Measurements from ENCODE around the gene DPP9. TPM values are rescaled to one million over a fixed set of nuclear protein-coding genes. Genes with fewer than 3 reads are reported as not detected.
A peak's percentile ranks its signal among the peaks of the same experiment; 100 is the strongest.

The DPP9 gene
- total RNA-seq (2014; rRNA removed; shearing (Covaris generic)), result 53.4 and 62.8 TPM in 2 replicates

DNA sequence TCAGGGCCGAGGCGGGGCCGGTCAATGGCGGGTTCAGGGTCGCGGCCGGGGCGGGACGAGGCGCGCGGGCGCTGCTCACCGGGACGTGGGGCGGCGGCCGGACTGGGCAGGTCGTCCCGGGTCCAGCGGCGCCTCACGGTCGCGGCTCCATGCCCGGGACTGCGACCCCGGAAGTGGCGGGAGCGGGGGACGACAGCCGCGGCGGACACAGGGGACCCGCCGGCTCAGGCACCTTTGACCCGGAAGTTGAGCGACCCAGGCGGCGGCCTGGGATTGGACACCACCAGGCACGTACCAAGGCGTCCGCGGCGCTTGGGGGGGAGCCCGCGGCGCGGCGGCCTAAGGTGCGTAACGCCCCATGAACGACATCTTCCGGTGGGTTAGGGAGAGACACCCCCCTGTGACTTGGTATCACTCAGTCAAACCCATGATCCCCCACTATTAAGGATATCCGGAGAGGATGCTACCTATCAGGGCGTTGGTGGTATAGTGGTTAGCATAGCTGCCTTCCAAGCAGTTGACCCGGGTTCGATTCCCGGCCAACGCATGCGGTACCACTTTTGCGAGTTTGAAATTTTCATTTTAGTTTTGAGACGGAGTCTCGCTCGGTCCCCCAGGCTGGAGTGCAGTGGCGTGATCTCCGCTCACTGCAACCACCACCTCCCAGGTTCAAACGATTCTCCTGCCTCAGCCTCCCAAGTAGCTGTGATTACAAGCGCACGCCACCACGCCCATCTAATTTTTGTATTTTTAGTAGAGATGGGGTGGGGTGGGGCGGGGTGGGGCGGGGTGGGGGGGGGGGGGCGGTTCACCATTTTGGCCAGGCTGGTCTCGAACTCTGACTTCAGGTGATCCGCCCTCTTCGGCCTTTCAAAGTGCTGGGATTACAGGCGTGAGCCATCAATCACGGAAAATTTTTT is at the start of gene DPP9:
TSS of gene DPP9 (minus strand) at position 248 of the 920 bp plus-strand sequence. CDS start 3,936 bp downstream, outside the sequence.
- peaks cover 8% of the 10 kb centered on the region; the same call in 1 of the 2 replicates for H3K4me1 ChIP-seq
- H3K36me3 ChIP-seq, result peaks cover 8% of the 10 kb centered on the region
- peak within 1 kb of the TSS; percentile 47; the same call in 1 of the 2 replicates for H3K27ac ChIP-seq
- no peaks in the 10 kb centered on the region for H3K9me3 ChIP-seq (replicated peaks)
- no peaks in the 10 kb centered on the region for H3K27me3 ChIP-seq
- DNase-seq, result peak; percentile 97 to 98
- H3K4me3 ChIP-seq, result peak within 1 kb of the TSS; percentile 98

DNA sequence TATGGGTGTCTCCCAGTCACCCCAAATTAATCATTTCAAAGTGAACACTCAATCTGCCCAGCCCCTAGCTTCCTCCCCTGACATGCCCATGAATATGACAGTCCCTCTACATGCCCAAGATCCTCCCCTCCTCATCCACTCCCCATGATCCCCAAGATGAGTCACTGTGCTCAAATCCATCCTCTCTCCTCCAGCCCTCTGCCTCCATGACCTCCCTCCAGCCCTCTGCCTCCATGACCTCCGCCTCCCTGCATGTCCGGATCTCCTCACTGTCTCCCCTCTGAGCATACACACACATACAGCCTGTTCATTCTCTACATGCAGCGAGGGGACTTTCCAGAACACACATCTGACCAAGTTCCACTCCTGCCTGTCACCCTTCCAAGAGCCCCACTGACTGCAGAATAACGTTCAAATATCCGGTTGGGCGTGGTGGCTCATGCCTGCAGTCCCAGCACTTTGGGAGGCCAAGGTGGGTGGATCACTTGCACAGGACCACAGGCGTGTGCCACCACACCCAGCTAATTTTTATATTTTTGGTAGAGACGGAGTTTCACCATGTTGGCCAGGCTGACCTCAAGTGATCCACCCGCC is 49.5 kb upstream of the DPP9 start:
- no peaks in the 10 kb centered on the region for H3K36me3 ChIP-seq
- no peak overlapping the region for H3K27ac ChIP-seq
- H3K4me3 ChIP-seq, result no peak overlapping the region
- DNase-seq, result no peak
- no peaks in the 10 kb centered on the region for H3K9me3 ChIP-seq (replicated peaks)
- H3K27me3 ChIP-seq, result no peaks in the 10 kb centered on the region
- H3K4me1 ChIP-seq, result no peaks in the 10 kb centered on the region

DNA sequence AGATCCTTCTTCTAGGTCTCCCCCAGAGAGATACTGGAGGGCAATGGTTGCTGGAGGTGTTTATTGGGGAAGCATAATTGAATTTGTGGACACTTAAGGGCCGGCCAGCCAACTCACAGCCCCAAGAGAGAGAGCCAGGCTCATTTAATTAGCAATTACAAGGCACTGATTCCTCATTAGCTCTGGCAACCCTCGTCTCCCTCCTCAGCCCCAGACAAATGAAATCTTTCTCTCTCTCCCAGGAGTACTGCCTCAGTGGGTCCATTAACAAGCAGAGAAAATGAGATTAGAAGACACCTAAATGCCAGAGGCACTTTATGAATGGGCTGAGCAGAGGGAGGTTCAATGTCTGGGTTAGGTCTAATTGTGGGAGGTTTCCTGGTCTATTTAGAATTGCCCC is 48.9 kb upstream of the DPP9 start:
- H3K9me3 ChIP-seq (replicated peaks), result no peaks in the 10 kb centered on the region
- no peaks in the 10 kb centered on the region for H3K36me3 ChIP-seq
- no peaks in the 10 kb centered on the region for H3K27me3 ChIP-seq
- no peak for DNase-seq
- no peak overlapping the region for H3K27ac ChIP-seq
- H3K4me1 ChIP-seq, result no peaks in the 10 kb centered on the region
- no peak overlapping the region for H3K4me3 ChIP-seq

DNA sequence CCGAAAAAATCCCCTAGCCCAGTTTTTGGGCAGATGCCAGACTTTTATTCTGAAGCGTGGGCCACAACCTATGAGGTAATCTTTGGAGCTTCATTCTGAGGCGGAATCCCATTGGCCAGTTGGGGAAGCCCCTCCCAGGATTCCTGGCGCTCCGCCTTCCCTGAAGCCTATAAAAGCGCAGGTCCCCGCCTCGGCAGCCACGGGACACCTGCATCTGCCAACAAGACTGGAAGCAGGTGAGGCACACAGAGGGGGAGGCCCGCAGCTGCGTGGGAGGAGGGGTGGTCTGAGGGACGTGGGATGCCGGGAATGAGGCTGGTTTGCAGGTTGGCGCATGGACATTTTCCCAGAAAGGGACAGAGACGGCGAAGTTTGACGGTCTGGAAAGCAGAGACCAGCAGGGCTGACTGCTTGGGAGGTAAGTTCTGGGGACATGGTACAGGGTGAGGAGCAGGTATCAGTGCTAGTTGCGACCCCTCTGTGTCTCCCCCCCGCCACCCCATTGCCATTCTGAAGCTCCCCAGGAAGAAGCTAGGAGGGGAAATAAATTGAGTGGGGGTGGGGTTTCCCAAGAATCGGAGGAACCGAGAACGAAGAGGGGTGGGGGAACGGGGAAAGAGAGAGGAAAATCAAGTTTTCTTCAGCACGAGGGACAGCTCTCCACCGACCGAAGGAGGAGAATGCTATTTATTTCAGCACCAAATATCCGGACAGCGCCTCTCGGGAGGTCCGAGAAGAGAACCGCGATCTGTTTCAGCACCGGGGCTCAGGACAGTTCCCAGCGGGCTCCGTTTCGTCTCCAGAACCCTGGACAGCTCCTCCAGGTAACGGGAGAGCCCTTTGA is 45.5 kb upstream of the DPP9 start:
- Histone ChIP-seq H3K36me3 (no peaks in the 10 kb centered on the region), H3K9me3 (replicated peaks) (no peaks in the 10 kb centered on the region), H3K27ac (no peak overlapping the region), H3K4me3 (no peak overlapping the region), H3K4me1 (peaks cover 8% of the 10 kb centered on the region), H3K27me3 (no peaks in the 10 kb centered on the region)
- peak; percentile 91 to 96 for DNase-seq

DNA sequence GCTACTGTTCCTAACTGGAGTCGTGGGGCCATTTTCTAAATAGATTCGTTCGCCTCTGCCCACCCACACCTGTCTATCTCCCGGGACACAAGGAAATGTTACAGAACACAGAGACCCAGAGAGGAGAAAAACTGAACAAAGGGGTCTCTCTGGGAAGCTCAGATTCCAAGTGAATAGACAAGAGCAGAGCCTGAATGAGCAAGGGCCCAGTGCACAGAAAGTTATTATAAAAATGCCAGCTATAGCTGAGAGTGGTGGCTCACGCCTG is 40.7 kb upstream of the DPP9 start:
- no peaks in the 10 kb centered on the region for H3K27me3 ChIP-seq

DNA sequence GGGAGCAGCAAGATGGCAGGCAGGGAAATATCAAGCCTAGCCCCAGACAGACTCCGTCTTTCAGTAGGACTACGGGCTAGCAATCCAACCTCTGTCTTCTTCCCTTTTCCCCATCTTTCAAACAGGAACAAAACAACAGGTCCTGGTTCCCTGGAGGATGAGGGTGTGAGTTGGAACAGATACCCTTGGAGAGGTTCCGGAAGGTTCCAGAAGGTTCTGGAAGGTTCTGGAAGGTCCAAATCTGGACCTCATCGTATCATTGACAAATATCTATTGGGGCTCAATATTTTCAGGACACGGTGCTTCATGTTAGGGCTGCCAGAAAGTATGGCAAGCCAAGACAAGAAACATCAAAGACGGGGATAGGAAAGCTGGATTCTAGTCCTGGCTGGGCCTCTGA is 39.4 kb upstream of the DPP9 start:
- Histone ChIP-seq H3K9me3 (replicated peaks) (no peaks in the 10 kb centered on the region), H3K4me3 (no peak overlapping the region)

More for the DNA sequence above, 40.7 kb upstream of the DPP9 start:
- Histone ChIP-seq H3K9me3 (replicated peaks) (no peaks in the 10 kb centered on the region), H3K4me3 (no peak overlapping the region), H3K4me1 (peaks cover 21% of the 10 kb centered on the region), H3K27ac (peak overlapping the region; percentile 62; the same call in 1 of the 2 replicates), H3K36me3 (no peaks in the 10 kb centered on the region)
- peak; percentile 55 to 77 for DNase-seq

DNA sequence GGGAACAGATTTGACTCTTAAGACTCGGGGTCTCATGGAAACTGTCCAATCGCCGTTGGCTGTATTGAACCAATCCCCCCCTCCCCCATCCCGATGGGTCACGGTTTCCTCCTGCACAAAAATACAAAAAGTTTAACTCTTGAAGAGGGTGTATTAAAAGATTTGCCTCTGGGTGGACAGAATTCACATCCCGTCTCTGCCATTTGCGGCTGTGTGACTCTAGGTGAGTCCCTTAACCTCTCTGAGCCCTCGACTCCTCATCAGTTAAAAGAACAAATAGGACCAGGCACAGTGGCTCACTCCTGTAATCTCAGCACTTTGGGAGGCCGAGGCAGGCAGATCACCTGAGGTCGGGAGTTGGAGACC is 36.6 kb upstream of the DPP9 start:
- H3K4me3 ChIP-seq, result peak overlapping the region; percentile 35
- H3K9me3 ChIP-seq (replicated peaks), result no peaks in the 10 kb centered on the region
- DNase-seq, result no peak
- no peak overlapping the region; the same call in 1 of the 2 replicates for H3K27ac ChIP-seq
- H3K36me3 ChIP-seq, result no peaks in the 10 kb centered on the region
- peaks cover 27% of the 10 kb centered on the region for H3K4me1 ChIP-seq
- H3K27me3 ChIP-seq, result no peaks in the 10 kb centered on the region

More for the DNA sequence above, 39.4 kb upstream of the DPP9 start:
- H3K4me1 ChIP-seq, result peaks cover 22% of the 10 kb centered on the region
- H3K27ac ChIP-seq, result peak overlapping the region; percentile 62; the same call in 1 of the 2 replicates
- H3K36me3 ChIP-seq, result no peaks in the 10 kb centered on the region
- DNase-seq, result no peak
- no peaks in the 10 kb centered on the region for H3K27me3 ChIP-seq

DNA sequence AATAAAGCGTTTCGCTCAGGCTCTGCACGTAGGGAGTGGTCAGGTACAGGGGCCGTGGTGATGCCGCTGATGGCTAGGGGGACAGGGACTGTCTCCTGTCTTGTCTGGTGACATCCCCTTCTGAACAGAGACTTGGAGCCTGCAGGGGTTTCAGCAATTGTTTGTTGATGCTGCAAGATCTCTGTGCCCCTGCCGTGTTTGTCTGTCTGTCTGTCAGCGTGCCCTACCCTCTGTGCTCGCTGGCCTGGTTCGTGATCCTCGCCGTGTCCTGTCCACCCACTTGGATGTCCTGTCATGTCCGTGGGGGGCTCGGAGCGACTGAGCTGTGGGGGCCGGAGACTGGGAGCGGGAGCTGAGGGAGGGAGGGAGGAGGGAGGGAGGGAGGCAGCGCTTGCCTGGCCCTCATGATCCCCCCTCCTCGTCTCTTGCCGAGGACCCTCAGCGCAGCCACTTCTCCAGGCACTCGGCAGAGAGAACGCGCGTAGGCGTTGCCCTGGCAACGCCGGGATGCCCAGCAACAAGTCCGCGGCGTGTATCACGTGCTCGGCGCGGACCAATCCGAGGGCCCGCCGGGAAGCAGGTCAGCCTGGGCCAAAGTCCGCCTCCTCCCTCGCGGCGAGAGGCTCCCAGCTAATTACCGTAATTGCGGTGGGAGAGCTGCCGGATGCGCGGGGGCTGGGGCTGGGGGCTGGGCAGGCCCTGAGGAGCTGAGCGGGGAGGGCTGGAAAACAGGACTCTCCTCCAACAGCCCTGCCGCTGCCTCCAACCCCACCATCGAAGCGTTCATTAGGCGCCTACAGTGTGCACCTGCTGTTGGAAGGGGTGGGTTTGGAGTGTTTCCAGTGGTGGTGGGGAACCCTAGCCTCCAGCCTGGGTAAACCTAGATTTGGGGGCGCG is 36.0 kb upstream of the DPP9 start:
- H3K9me3 ChIP-seq (replicated peaks), result no peaks in the 10 kb centered on the region
- DNase-seq, result peak; percentile 93 to 94
- peak overlapping the region; percentile 35 for H3K4me3 ChIP-seq
- no peaks in the 10 kb centered on the region for H3K36me3 ChIP-seq
- H3K27ac ChIP-seq, result no peak overlapping the region; the same call in 1 of the 2 replicates
- H3K27me3 ChIP-seq, result no peaks in the 10 kb centered on the region
- peaks cover 28% of the 10 kb centered on the region for H3K4me1 ChIP-seq

DNA sequence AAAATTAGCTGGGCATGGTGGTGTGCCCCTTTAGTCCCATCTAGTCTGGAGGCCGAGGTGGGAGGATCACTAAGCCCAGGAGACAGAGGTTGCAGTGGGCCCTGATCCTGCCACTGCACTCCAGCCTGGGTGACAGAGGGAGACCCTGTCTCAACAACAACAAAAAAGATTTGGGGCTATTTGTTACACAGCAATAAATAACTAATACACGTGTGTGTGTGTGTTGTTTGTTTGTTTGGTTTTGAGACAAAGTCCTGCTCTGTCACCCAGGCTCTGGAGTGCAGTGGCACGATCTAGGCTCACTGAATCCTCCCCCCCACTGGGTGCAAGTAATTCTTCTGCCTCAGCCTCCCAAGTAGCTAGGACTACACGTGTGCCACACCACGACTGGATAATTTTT is 35.0 kb upstream of the DPP9 start:
- H3K4me1 ChIP-seq, result peaks cover 29% of the 10 kb centered on the region

DNA sequence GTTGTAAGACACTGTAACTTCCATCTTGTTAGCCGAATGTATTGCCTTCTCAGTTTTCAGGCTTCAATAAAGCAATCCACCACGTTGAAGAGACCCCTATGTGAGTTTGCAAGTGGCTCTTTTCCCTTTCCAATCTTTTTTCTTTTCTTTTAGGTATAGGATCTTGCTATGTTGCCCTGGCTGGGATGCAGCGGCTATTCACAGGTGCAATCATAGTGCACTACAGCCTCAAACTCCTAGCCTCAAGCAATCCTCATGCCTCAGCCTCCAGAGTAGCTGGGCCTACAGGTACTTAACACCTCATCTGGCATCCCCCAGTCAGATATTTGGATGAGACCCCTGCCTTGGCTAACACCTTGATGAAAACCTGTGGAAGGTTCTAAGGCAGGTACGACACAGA is 34.4 kb upstream of the DPP9 start:
- H3K9me3 ChIP-seq (replicated peaks), result no peaks in the 10 kb centered on the region
- H3K27ac ChIP-seq, result no peak overlapping the region
- peaks cover 25% of the 10 kb centered on the region for H3K4me1 ChIP-seq
- H3K4me3 ChIP-seq, result no peak overlapping the region
- no peaks in the 10 kb centered on the region for H3K36me3 ChIP-seq
- DNase-seq, result no peak
- H3K27me3 ChIP-seq, result no peaks in the 10 kb centered on the region

More for the DNA sequence above, 35.0 kb upstream of the DPP9 start:
- Histone ChIP-seq H3K27me3 (no peaks in the 10 kb centered on the region), H3K4me3 (no peak overlapping the region), H3K9me3 (replicated peaks) (no peaks in the 10 kb centered on the region), H3K36me3 (no peaks in the 10 kb centered on the region), H3K27ac (no peak overlapping the region)
- no peak for DNase-seq

DNA sequence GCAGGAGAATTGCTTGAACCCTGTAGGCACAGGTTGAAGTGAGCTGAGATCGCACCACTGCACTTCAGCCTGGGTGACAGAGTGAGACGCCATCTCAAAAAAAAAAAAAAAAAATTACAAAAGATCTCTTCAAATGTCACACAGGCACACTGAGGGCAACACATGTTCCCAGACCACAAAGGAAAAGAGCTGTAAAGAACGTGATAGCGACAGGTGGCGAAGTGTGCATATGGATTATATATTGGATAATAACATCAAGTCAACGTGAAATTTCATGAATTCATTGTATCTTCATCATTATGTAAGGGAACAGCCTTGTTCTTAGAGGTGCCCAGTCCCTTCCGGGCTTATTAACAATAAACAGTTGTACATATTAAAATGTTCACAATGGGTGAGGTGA is 31.8 kb upstream of the DPP9 start:
- peak; percentile 41 to 66 for DNase-seq
- no peak overlapping the region for H3K4me3 ChIP-seq
- peaks cover 43% of the 10 kb centered on the region for H3K4me1 ChIP-seq

DNA sequence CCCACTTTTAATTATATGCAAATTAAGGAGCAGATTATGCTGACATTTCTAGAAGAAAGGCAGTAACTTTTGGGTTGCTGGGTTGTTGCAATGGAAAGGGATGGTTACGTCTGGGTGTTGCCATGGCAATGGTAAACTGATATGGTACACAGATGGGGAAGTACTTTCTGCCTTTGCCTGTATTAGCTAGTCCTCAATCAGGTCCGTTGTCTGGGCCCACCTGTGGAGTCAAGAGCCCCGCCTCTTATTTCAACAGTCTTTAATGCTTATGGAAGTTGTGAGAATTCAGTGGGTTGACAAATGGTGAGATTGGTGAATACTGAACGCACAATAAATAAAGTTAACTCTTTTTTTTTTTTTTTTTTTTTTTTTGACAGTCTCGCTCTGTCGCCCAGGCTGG is 30.6 kb upstream of the DPP9 start:
- H3K27me3 ChIP-seq, result no peaks in the 10 kb centered on the region
- H3K9me3 ChIP-seq (replicated peaks), result no peaks in the 10 kb centered on the region
- H3K4me3 ChIP-seq, result no peak overlapping the region
- H3K27ac ChIP-seq, result no peak overlapping the region
- H3K36me3 ChIP-seq, result no peaks in the 10 kb centered on the region
- DNase-seq, result peak; percentile 31 to 55
- H3K4me1 ChIP-seq, result peaks cover 44% of the 10 kb centered on the region

More for the DNA sequence above, 31.8 kb upstream of the DPP9 start:
- no peaks in the 10 kb centered on the region for H3K27me3 ChIP-seq
- H3K36me3 ChIP-seq, result no peaks in the 10 kb centered on the region
- H3K9me3 ChIP-seq (replicated peaks), result no peaks in the 10 kb centered on the region
- H3K27ac ChIP-seq, result no peak overlapping the region

DNA sequence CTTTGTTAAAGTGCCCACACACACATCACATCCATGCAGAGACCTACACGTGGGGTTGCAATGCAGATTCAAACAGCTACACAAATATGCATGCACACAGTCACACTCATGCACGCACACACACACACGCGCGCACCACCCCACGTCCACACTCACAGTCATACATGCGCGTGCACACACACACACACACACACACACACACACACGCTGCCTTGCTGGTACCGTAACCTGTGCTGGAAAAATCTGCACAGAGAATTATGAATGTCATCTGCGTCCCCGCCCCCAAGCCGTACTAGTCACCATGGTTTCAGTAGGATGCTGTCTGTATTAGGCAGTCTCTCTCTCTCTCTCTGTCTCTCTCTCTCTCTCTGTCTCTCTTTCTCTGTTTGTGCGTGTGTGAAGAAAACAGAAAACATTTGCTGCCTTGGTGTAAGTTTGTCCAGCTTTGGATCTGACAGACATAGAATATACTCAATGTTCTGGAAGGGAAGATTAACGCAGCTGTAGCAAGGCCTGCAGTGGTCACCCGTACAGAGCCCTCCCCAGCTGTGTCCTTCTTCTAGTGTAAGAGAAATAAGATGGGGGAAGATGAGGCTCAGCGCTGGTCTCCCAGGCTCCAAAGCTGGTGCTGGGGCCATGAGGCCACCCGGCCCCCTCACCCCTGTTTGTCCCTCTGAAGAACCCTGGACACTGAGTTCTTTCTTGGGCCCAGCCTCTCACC is 26.4 kb upstream of the DPP9 start:
- Histone ChIP-seq H3K27ac (peak overlapping the region; percentile 54), H3K9me3 (replicated peaks) (no peaks in the 10 kb centered on the region), H3K36me3 (no peaks in the 10 kb centered on the region), H3K27me3 (no peaks in the 10 kb centered on the region), H3K4me1 (peaks cover 43% of the 10 kb centered on the region), H3K4me3 (no peak overlapping the region)
- peak; percentile 43 to 67 for DNase-seq
